GM21528 (cell line): Measurements from ENCODE around the gene RPS6KA3.

Source experiments
- ATAC-seq: cut with Tn5 transposase; IDR thresholded peaks from one replicate; pipeline ENCODE4 v1.9.1; 2021; ENCODE audit warnings: mild to moderate bottlenecking, moderate library complexity; ENCODE audit not compliant: unreplicated experiment, low FRiP score

The RPS6KA3 gene

DNA sequence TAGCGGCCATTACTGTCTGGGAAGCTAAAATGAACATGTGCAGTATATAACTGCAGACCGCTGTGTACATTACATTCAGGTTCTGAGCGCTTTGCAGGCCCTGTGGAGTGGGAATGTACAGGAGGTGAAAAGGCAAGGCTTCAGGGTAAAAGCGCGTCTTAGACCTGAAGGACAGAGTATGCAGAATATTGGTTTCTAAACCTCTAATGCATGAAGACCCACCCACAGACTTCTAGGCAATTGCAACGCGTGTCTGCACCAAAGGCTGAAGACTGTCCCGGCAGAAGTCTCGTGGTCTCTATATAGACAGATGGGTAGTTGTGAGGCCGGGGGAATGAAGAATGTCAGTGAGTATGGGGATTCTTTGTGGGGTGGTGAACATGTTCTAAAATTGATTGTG lies 155.4 kb downstream of the RPS6KA3 start:
- ATAC-seq, result no peak

DNA sequence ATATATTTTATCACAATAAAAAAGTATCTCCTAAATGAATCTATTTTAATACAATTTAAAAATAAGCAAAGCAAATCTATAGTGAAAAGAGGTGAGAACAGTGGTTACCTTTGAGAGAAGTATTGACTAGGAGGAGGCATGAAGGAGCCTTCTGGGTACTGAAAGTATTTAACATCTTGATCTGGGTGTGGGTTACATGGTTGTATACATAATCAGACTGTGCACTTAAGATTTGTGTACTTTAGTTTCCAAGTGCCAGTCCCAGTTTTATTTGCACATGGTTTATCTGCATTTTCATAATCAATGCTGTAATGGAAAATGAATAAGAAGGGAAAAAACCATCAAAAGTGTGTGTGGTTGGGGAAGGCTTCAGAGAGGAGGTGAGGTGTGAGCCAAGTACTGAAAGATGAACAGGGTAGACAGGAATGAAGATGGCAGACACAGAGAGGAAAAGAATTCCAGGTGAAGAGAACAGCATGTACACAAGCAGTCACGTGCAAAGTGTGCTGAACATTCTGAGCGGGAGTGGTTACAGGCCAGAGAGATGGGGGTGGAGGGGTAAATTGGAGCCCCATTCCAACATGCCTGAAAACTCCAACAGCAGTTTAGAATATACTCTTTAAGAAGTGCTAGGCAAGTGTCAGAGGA lies 164.7 kb downstream of the RPS6KA3 start:
- no peak for ATAC-seq
